H1 (cell line): Measurements from ENCODE around the gene ENOX2. TPM values are rescaled to one million over a fixed set of nuclear protein-coding genes. Genes with fewer than 3 reads are reported as not detected.

ENCODE experiments used
- CTCF ChIA-PET: fragments of 300-600 bp; sonication (Branson Sonifier 250); formaldehyde crosslinking; loops from one replicate; lab custom pipeline; 2021; ENCODE audit not compliant: partially characterized antibody; lab: Charles Lee
- POLR2A ChIA-PET: fragments of 300-600 bp; sonication (Branson Sonifier 250); formaldehyde crosslinking; loops from one replicate; lab custom pipeline; 2021; ENCODE audit warnings: inconsistent platforms; ENCODE audit not compliant: partially characterized antibody; lab: Charles Lee
- DNase-seq, 2 experiments: peaks; one replicate each; pipeline versions ENCODE4 v3.0.0 to v3.0.0-alpha.2; 2010 to 2022; ENCODE audit warnings: low spot score in 2 of 2, low read depth in 1 of 2, mixed read lengths in 1 of 2
- FAIRE-seq: peaks from 2 replicates; lab custom pipeline; 2011; peaks lifted over from hg19 to GRCh38; lab: Jason Lieb, UNC
- H2AFZ ChIP-seq: 2 replicates; pipeline ENCODE4 v1.8.1; 2012; ENCODE audit warnings: low read length, inconsistent platforms
- H2AK5ac ChIP-seq: 2 replicates; pipeline ENCODE4 v1.6.1; 2013; ENCODE audit warnings: low read depth, low read length
- H2BK120ac ChIP-seq: replicated peaks from 2 replicates; pipeline ENCODE3; 2013; ENCODE audit warnings: low read depth, low read length, inconsistent platforms
- H2BK12ac ChIP-seq: 2 replicates; pipeline ENCODE4 v1.6.1; 2013; ENCODE audit warnings: low read depth, low read length
- H2BK15ac ChIP-seq: 2 replicates; pipeline ENCODE4 v1.6.1; 2013; ENCODE audit warnings: low read length
- H2BK20ac ChIP-seq: 2 replicates; pipeline ENCODE4 v1.6.1; 2013; ENCODE audit warnings: low read length
- H2BK5ac ChIP-seq: 2 replicates; pipeline ENCODE4 v1.6.1; 2013; ENCODE audit warnings: low read depth, low read length
- H3K14ac ChIP-seq: 2 replicates; pipeline ENCODE4 v1.6.1; 2013; ENCODE audit warnings: inconsistent platforms; ENCODE audit not compliant: insufficient read length
- H3K18ac ChIP-seq: 2 replicates; pipeline ENCODE4 v1.6.1; 2013; ENCODE audit warnings: low read length; ENCODE audit errors: extremely low read depth
- H3K23ac ChIP-seq: 2 replicates; pipeline ENCODE4 v1.6.1; 2013; ENCODE audit warnings: inconsistent platforms; ENCODE audit not compliant: insufficient read length
- H3K23me2 ChIP-seq: 2 replicates; pipeline ENCODE4 v1.6.1; 2013; ENCODE audit warnings: low read depth, low read length
- H3K27ac ChIP-seq: 2 replicates; pipeline ENCODE4 v1.6.1; 2011; ENCODE audit warnings: low read depth, low read length, inconsistent platforms
- H3K27me3 ChIP-seq, 4 experiments: replicated peaks in 1 of 4; 1 replicate in 1 of 4; 2 replicates in 3 of 4; pipeline versions ENCODE4 v1.6.1 to v1.8.1; 2011 to 2013; ENCODE audit warnings: low read length in 3 of 4, mild to moderate bottlenecking in 3 of 4, inconsistent platforms in 2 of 4, mixed read lengths in 2 of 4, moderate library complexity in 1 of 4; ENCODE audit not compliant: control insufficient read depth in 3 of 4, insufficient read depth in 3 of 4; ENCODE audit errors: extremely low read depth in 1 of 4
- H3K36me3 ChIP-seq, 4 experiments: 2 replicates each; pipeline versions ENCODE4 v1.6.1 to v1.8.1; 2011 to 2013; ENCODE audit warnings: mild to moderate bottlenecking in 4 of 4, low read length in 3 of 4, moderate library complexity in 2 of 4, control low read depth in 1 of 4, inconsistent platforms in 1 of 4; ENCODE audit not compliant: insufficient read depth in 4 of 4, control insufficient read depth in 2 of 4
- H3K4ac ChIP-seq: replicated peaks from 2 replicates; pipeline ENCODE3; 2013; ENCODE audit warnings: low read length, low read depth, mixed read lengths, inconsistent platforms; ENCODE audit not compliant: insufficient read length
- H3K4me1 ChIP-seq, 4 experiments: replicated peaks in 1 of 4; 1 replicate in 1 of 4; 2 replicates in 3 of 4; pipeline versions ENCODE4 v1.6.1 to v1.8.1; 2011 to 2013; ENCODE audit warnings: low read length in 3 of 4, inconsistent platforms in 2 of 4, mixed read lengths in 1 of 4; ENCODE audit not compliant: insufficient read depth in 4 of 4, control insufficient read depth in 3 of 4
- H3K4me2 ChIP-seq, 2 experiments: 2 replicates each; pipeline versions ENCODE4 v1.6.1 to v1.8.1; 2011 to 2013; ENCODE audit warnings: low read depth in 2 of 2, low read length in 2 of 2, control low read depth in 1 of 2, inconsistent platforms in 1 of 2, mild to moderate bottlenecking in 1 of 2; ENCODE audit not compliant: insufficient read depth in 1 of 2
- H3K4me3 ChIP-seq, 4 experiments: fragments of 200-600, 300-600 bp in 1 of 4; sonication (generic), shearing (Covaris generic), sonication (Bioruptor Twin) in 1 of 4; 2 replicates each; pipeline versions ENCODE4 v1.5.1 to v1.8.1; 2011 to 2016; ENCODE audit warnings: low read length in 4 of 4, low read depth in 3 of 4, control low read depth in 2 of 4, inconsistent platforms in 2 of 4, mild to moderate bottlenecking in 2 of 4, mixed read lengths in 1 of 4, moderate library complexity in 1 of 4; ENCODE audit not compliant: insufficient read depth in 2 of 4; ENCODE audit errors: extremely low read depth in 1 of 4
- H3K56ac ChIP-seq: replicated peaks from 2 replicates; pipeline ENCODE3; 2013; ENCODE audit warnings: low read depth, mild to moderate bottlenecking, mixed read lengths, low read length, inconsistent platforms; ENCODE audit not compliant: insufficient read length
- H3K79me1 ChIP-seq: 2 replicates; pipeline ENCODE4 v1.6.1; 2013; ENCODE audit warnings: low read depth, low read length, control low read depth
- H3K79me2 ChIP-seq, 2 experiments: 2 replicates each; pipeline versions ENCODE4 v1.6.1 to v1.8.1; 2012 to 2013; ENCODE audit warnings: low read length in 2 of 2, mild to moderate bottlenecking in 2 of 2, inconsistent platforms in 1 of 2; ENCODE audit not compliant: insufficient read depth in 2 of 2, control insufficient read depth in 1 of 2
- H3K9ac ChIP-seq, 4 experiments: replicated peaks in 1 of 4; 1 replicate in 1 of 4; 2 replicates in 3 of 4; pipeline versions ENCODE4 v1.6.1 to v1.8.1; 2011 to 2013; ENCODE audit warnings: low read depth in 3 of 4, low read length in 3 of 4, control low read depth in 2 of 4, mild to moderate bottlenecking in 2 of 4, moderate library complexity in 2 of 4, inconsistent platforms in 1 of 4; ENCODE audit errors: extremely low read depth in 1 of 4
- H3K9me3 ChIP-seq, 2 experiments: 2 replicates each; pipeline versions ENCODE4 v1.6.1 to v1.8.1; 2012 to 2013; ENCODE audit warnings: mild to moderate bottlenecking in 2 of 2, moderate library complexity in 2 of 2, control low read depth in 1 of 2, inconsistent platforms in 1 of 2, low read depth in 1 of 2, low read length in 1 of 2, mixed read lengths in 1 of 2; ENCODE audit not compliant: insufficient read depth in 2 of 2
- H4K20me1 ChIP-seq, 2 experiments: replicated peaks in 1 of 2; 2 replicates each; pipeline versions ENCODE3 to v1.8.1; 2011 to 2013; ENCODE audit warnings: inconsistent platforms in 2 of 2, low read length in 2 of 2, mild to moderate bottlenecking in 1 of 2; ENCODE audit not compliant: insufficient read depth in 2 of 2, control insufficient read depth in 1 of 2
- H4K5ac ChIP-seq: 2 replicates; pipeline ENCODE4 v1.6.1; 2013; ENCODE audit warnings: low read length, low read depth, mixed read lengths, inconsistent platforms; ENCODE audit not compliant: insufficient read length
- H4K8ac ChIP-seq: 2 replicates; pipeline ENCODE4 v1.8.0; 2013; ENCODE audit warnings: mild to moderate bottlenecking, moderate library complexity, low read length, inconsistent platforms; ENCODE audit not compliant: insufficient read depth; ENCODE audit errors: extremely low read depth
- H4K91ac ChIP-seq: replicated peaks from 2 replicates; pipeline ENCODE3; 2013; ENCODE audit warnings: low read length, mixed read lengths, inconsistent platforms; ENCODE audit not compliant: insufficient read length
- CBX5 ChIP-seq: fragments of 300-800, 300-1000 bp; sonication (generic); IDR thresholded peaks from 2 replicates; pipeline ENCODE4 v1.7.1; 2016; ENCODE audit warnings: antibody characterized with exemption, low read length, low read depth
- CBX8 ChIP-seq: fragments of 300-800, 300-1000 bp; sonication (generic); IDR thresholded peaks from 2 replicates; pipeline ENCODE4 v1.7.1; 2016; ENCODE audit warnings: low read depth, low read length, borderline replicate concordance
- CEBPB ChIP-seq: IDR thresholded peaks from 2 replicates; pipeline ENCODE4 v1.6.1; 2012; ENCODE audit warnings: low read depth, low read length
- CREB1 ChIP-seq: IDR thresholded peaks from 2 replicates; pipeline ENCODE4 v1.6.1; 2012; ENCODE audit warnings: inconsistent platforms
- GABPA ChIP-seq: IDR thresholded peaks from 2 replicates; pipeline ENCODE4 v1.6.1; 2011; ENCODE audit warnings: mild to moderate bottlenecking, low read length, moderate library complexity, borderline replicate concordance; ENCODE audit not compliant: insufficient read depth
- JUN ChIP-seq: IDR thresholded peaks from 2 replicates; pipeline ENCODE4 v1.6.1; 2011; ENCODE audit warnings: low read depth, mild to moderate bottlenecking, improper control_type of control experiment, low read length
- JUND ChIP-seq: IDR thresholded peaks from 2 replicates; pipeline ENCODE4 v1.6.1; 2011; ENCODE audit warnings: mild to moderate bottlenecking, improper control_type of control experiment, low read length
- PHF8 ChIP-seq: fragments of 200-600 bp; sonication (generic); conservative IDR thresholded peaks from 2 replicates; pipeline ENCODE4 v1.7.1; 2012; ENCODE audit warnings: low read depth, mild to moderate bottlenecking, inconsistent platforms, low read length, moderate library complexity
- SIN3A ChIP-seq, 2 experiments: IDR thresholded peaks in 1 of 2; conservative IDR thresholded peaks in 1 of 2; 2 replicates each; pipeline ENCODE4 v1.6.1; 2011 to 2012; ENCODE audit warnings: low read length in 2 of 2, improper control_type of control experiment in 1 of 2, low read depth in 1 of 2, mild to moderate bottlenecking in 1 of 2
- SRF ChIP-seq: IDR thresholded peaks from 2 replicates; pipeline ENCODE4 v1.6.1; 2011; ENCODE audit warnings: mild to moderate bottlenecking, low read depth, low read length, moderate library complexity
- WGBS, 2 experiments: shearing (Covaris generic) in 1 of 2; methylation state at CpG; one replicate each; pipeline versions ENCODE4 v1.1.6 to v1.1.7; 2013 to 2015; ENCODE audit warnings: low lambda C conversion rate in 2 of 2, mixed read lengths in 2 of 2, inconsistent platforms in 1 of 2, low coverage in 1 of 2, missing lambda C conversion rate in 1 of 2; ENCODE audit not compliant: insufficient replicate concordance in 2 of 2, insufficient coverage in 1 of 2, insufficient read length in 1 of 2; ENCODE audit errors: extremely low coverage in 1 of 2, missing lambda C conversion rate in 1 of 2; 5-methylcytosine and 5-hydroxymethylcytosine counted together
- polyA plus RNA-seq, 7 experiments: library from polyadenylated mRNA; depleted of rRNA in 3 of 7; stranded (reverse) in 5 of 7; unstranded in 2 of 7; fragments of >200 nt in 5 of 7; fragments of 200-250 nt in 2 of 7; gene quantifications; 1 replicate in 5 of 7; 2 replicates in 1 of 7; 4 replicates in 1 of 7; pipeline versions ENCODE4 v1.2.1 to v1.2.3, GENCODE V29; 2011 to 2013; ENCODE audit warnings: missing spikeins in 2 of 7, mixed read lengths in 2 of 7
- total RNA-seq: library from RNA; stranded (reverse); fragmentation: NEBNext Ultra II Directional; extraction: Animal tissue kit (Norgen Biotek cat#: 25700); gene quantifications from 2 replicates; pipeline ENCODE4 v1.2.1, GENCODE V29; 2021

The ENOX2 gene
- total and polyA plus RNA-seq, 2 of the 8 experiments (the other 6 are each of a cell fraction or from before 2014, with no cell fraction given), result 4.5 to 12.3 TPM

GRCh38 chrX:130933358-130933757 lies 30.3 kb upstream of the ENOX2 start:
- Histone ChIP-seq H3K79me2 (no peaks in the 10 kb centered on the region), H3K14ac (no peak overlapping the region), H3K23ac (no peak overlapping the region), H3K27me3 (no peaks in the 10 kb centered on the region), H2BK20ac (no peak overlapping the region), H2BK5ac (no peak overlapping the region), H4K8ac (no peak overlapping the region), H3K4me2 (no peak overlapping the region), H2BK15ac (no peak overlapping the region), H3K4me3 (no peak overlapping the region), H2BK120ac (no peak overlapping the region), H3K79me1 (no peaks in the 10 kb centered on the region), H4K91ac (no peak overlapping the region), H3K27ac (no peak overlapping the region), H3K36me3 (no peaks in the 10 kb centered on the region), H3K4me1 (no peaks in the 10 kb centered on the region), H2AFZ (no peak overlapping the region), H3K23me2 (no peaks in the 10 kb centered on the region), H3K9ac (no peak overlapping the region), H2AK5ac (no peak overlapping the region), H4K5ac (no peak overlapping the region), H3K18ac (no peak overlapping the region), H2BK12ac (no peak overlapping the region), H3K9me3 (no peaks in the 10 kb centered on the region), H4K20me1 (no peaks in the 10 kb centered on the region), H3K4ac (no peak overlapping the region), H3K56ac (no peak overlapping the region)
- TF ChIP-seq CEBPB (no peak), CBX5 (no peak), SRF (no peak), JUN (no peak), JUND (no peak), CBX8 (no peak), GABPA (no peak), PHF8 (no peak), SIN3A (conservative IDR thresholded peaks at IDR 0.05 in 1 of 2, IDR thresholded peaks at IDR 0.05 in 1 of 2; ENCODE audit: low read depth in 1 of 2, low read length in 2 of 2) (no peak), CREB1 (no peak)
- no peak for FAIRE-seq
- 89% methylated on average over 2 of the region's 2 CpGs; no CpG with 5 or more reads in 1 of the 2 experiments for WGBS, 2 experiments
- CTCF ChIA-PET, result no interaction called here
- no peak for DNase-seq
- POLR2A ChIA-PET, result no interaction called here
